HG02938 (cell line): Measurements from ENCODE around the gene RPA3.

Experiments
- ATAC-seq: cut with Tn5 transposase; IDR thresholded peaks from one replicate; pipeline ENCODE4 v1.9.1; 2021; ENCODE audit warnings: mild to moderate bottlenecking, moderate library complexity; ENCODE audit not compliant: unreplicated experiment

The RPA3 gene

DNA sequence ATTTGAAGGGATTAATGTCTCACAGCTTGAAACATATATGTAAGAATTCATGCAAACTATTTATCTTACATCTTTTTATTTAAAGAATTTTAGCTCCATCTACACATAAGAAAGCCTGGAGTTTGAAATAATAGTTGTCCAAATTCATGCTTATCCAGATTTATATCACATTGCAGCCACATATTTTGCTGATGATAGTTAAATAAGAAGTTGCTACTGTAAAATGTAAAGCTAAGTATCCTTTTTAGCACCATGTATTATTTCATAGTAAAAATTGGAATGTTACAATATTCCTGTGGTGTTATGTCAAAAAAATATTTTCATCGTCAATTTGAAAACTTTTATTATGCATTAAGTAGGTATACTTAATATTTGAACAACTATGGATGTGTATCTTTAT, 105.2 kb downstream of the RPA3 start:
- ATAC-seq: no peak

DNA sequence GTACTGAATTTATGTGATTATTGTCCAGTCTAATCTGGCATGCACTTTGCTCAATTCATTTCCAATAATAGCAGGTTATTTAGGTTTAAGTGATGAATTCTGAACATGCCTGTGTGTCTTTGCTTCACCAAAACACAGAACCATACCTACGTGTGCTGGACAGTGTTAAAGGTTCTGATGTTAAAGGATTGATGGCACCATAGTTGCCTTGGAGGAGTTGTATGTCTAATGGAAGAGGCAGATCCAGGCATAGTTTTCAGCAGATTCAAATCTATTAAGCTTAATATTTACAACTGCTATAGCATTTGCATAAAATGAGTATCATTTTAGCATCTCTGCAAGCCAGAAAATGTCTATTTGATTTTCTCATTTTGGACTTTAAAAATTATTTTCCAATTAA, 105.9 kb downstream of the RPA3 start:
- no peak for ATAC-seq

DNA sequence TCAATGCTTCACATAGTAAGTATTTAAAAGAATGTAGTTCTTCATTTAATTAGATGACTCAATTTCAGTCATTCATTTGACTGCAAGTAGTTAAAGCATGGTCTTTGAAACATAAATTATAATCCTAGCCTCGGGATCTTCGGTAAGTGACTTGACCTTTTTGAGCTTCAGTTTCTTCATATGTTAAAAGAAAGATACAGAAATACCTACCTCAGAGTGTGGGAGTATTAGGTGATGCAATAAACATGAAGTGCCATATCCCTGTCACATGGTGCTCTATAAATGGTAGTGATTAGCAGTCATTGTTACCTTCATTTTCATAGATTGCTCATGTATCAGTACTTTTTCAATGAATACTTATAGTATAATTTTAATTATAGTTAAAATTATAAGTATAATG, 109.1 kb downstream of the RPA3 start:
- ATAC-seq: no peak

DNA sequence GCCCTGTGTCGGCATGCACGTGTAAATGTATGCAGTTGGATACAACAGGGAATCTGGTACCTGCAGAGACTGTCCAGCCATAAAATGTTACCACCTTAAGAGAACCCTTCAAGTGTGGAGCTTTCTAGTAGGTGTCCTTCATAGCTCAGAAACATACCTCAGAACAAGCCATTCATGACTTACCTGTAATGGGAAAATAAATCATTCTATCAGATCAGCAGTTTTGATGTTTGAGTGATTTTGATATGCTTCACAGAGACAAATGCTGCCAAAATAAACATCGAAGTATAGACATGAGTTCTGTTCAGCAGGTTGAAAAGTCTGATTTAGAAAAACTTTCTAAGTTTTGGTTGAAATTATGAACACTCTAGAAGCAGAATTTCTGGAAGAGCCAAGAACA, 111.4 kb downstream of the RPA3 start:
- no peak for ATAC-seq

DNA sequence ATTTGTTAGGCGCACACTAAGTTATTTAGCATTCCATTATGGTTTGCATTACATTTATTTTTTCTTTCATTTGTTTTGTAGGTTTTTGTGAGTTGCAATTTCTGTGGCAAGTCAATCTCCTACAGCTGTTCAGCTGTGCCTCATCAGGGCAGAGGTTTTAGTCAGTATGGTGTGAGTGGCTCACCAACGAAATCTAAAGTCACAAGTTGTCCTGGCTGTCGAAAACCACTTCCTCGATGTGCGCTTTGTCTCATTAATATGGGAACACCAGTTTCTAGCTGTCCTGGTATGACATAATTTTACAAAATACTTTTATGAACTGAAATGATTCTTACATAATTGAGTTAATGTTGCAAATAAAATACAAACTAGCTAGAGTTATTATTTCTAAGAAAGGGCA, 122.2 kb downstream of the RPA3 start:
- no peak for ATAC-seq

DNA sequence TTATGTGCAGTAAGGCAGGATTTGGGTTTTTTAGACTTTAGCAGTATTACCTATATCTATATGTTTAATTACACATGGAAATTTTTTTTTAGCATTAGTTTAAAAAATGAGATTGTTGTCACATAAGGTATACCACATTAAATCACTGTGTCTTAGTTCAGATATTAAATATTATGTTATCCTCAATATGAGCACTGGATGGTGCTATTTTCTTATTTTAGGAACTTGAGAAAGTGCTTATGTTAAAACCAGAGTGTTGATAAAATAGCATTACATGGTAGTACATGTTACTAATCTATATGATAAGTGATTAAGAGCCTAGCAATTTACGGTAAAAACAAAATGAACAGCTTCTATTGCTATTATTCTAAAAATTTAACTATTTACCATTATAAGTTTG, 123.0 kb downstream of the RPA3 start:
- no peak for ATAC-seq
